NCI-H524 treated with DMSO at 0.1 percent for 48 hours (cell line): ENCODE measurements around the gene SCNN1B.

Experiments
- DNase-seq: peaks from one replicate; lab custom pipeline; 2025; lab: John Stamatoyannopoulos, UW

Gene SCNN1B

GRCh38 chr16:23321206-23321875 is 19.2 kb downstream of the SCNN1B start:
- DNase-seq = no peak

GRCh38 chr16:23323224-23324030 is 21.3 kb downstream of the SCNN1B start:
- DNase-seq = no peak

GRCh38 chr16:23324727-23325126 is 22.6 kb downstream of the SCNN1B start:
- DNase-seq = no peak

GRCh38 chr16:23327836-23328235 is 25.7 kb downstream of the SCNN1B start:
- DNase-seq = no peak

- DNase-seq = no peak
Observed at GRCh38 chr16:23330161-23330560, 28.1 kb downstream of the SCNN1B start.

GRCh38 chr16:23330583-23331249 is 28.6 kb downstream of the SCNN1B start:
- no peak for DNase-seq

- no peak for DNase-seq
Observed at GRCh38 chr16:23333034-23333579, 31.0 kb downstream of the SCNN1B start.

- no peak for DNase-seq
Observed at GRCh38 chr16:23333831-23334456, 31.8 kb downstream of the SCNN1B start.

- DNase-seq = no peak
Observed at GRCh38 chr16:23334457-23334853, 32.4 kb downstream of the SCNN1B start.

GRCh38 chr16:23334950-23335349 is 32.8 kb downstream of the SCNN1B start:
- no peak for DNase-seq

- no peak for DNase-seq
Observed at GRCh38 chr16:23337836-23338550, 35.9 kb downstream of the SCNN1B start.

GRCh38 chr16:23339787-23340186 is 37.7 kb downstream of the SCNN1B start:
- no peak for DNase-seq

GRCh38 chr16:23342083-23342640 is 40.1 kb downstream of the SCNN1B start:
- DNase-seq = no peak

GRCh38 chr16:23343643-23344612 is 41.8 kb downstream of the SCNN1B start:
- DNase-seq = no peak

GRCh38 chr16:23345237-23345636 is 43.1 kb downstream of the SCNN1B start:
- DNase-seq = no peak

- DNase-seq = no peak
Observed at GRCh38 chr16:23348579-23349469, 46.7 kb downstream of the SCNN1B start.

GRCh38 chr16:23351360-23351759 is 49.3 kb downstream of the SCNN1B start:
- DNase-seq = no peak

GRCh38 chr16:23353440-23353839 is 51.3 kb downstream of the SCNN1B start:
- no peak for DNase-seq

- DNase-seq = no peak
Observed at GRCh38 chr16:23354246-23354645, 52.1 kb downstream of the SCNN1B start.
